Measurements from ENCODE around the gene PRCC. TPM values are rescaled to one million over a fixed set of nuclear protein-coding genes. Genes with fewer than 3 reads are reported as not detected.

The PRCC gene
- total RNA-seq, 1 experiment from 2014 or later, result 125 TPM

- POLR2A ChIA-PET (ENCODE audit: low non-redundant PET), result no interaction called here
- BruUV-seq (replicated peaks), result no TSS peak
- intact Hi-C loops (cut with micrococcal nuclease; ENCODE audit: unreplicated experiment), result no loop called here
These were observed 42.5 kb downstream of the PRCC start for GRCh38 chr1:156809711-156810366.

GRCh38 chr1:156811168-156811567 is 43.8 kb downstream of the PRCC start:
- intact Hi-C loops (cut with micrococcal nuclease; ENCODE audit: unreplicated experiment), result no loop called here
- POLR2A ChIA-PET (ENCODE audit: low non-redundant PET), result no interaction called here
- H3K4me1 ChIP-seq (ENCODE audit: insufficient read depth, low read length, poor library complexity, severe bottlenecking), result peaks cover 29% of the 10 kb centered on the region
- TF ChIP-seq EZH2 (IDR thresholded peaks at IDR 0.05; ENCODE audit: borderline replicate concordance, low read depth, low read length, poor library complexity, severe bottlenecking) (no peak), CTCF (conservative IDR thresholded peaks at IDR 0.05; ENCODE audit: low read depth, low read length) (no peak)
- H3K27ac ChIP-seq (ENCODE audit: low read depth, low read length, poor library complexity, severe bottlenecking), result no peak overlapping the region
- no peak overlapping the region for H3K4me3 ChIP-seq (ENCODE audit: low read depth, low read length, poor library complexity, severe bottlenecking)
- H3K27me3 ChIP-seq (replicated peaks; ENCODE audit: insufficient read depth, low read depth, low read length, poor library complexity), result no peaks in the 10 kb centered on the region
- no peaks in the 10 kb centered on the region for H3K9me3 ChIP-seq (ENCODE audit: low read depth, low read length, poor library complexity, severe bottlenecking)
- CTCF ChIA-PET, result no interaction called here
- H3K36me3 ChIP-seq (ENCODE audit: insufficient read depth, low read length, poor library complexity, severe bottlenecking), result no peaks in the 10 kb centered on the region
- BruUV-seq (replicated peaks), result no TSS peak
- DNase-seq (ENCODE audit: low spot score), result no peak

More at GRCh38 chr1:156809711-156810366, 42.5 kb downstream of the PRCC start:
- TF ChIP-seq CTCF (conservative IDR thresholded peaks at IDR 0.05; ENCODE audit: low read depth, low read length) (no peak), EZH2 (IDR thresholded peaks at IDR 0.05; ENCODE audit: borderline replicate concordance, low read depth, low read length, poor library complexity, severe bottlenecking) (no peak)
- H3K36me3 ChIP-seq (ENCODE audit: insufficient read depth, low read length, poor library complexity, severe bottlenecking), result no peaks in the 10 kb centered on the region
- no peak for DNase-seq (ENCODE audit: low spot score)
- H3K4me1 ChIP-seq (ENCODE audit: insufficient read depth, low read length, poor library complexity, severe bottlenecking), result peaks cover 38% of the 10 kb centered on the region
- peak overlapping the region; percentile 36 for H3K27ac ChIP-seq (ENCODE audit: low read depth, low read length, poor library complexity, severe bottlenecking)
- CTCF ChIA-PET, result no interaction called here
- H3K9me3 ChIP-seq (ENCODE audit: low read depth, low read length, poor library complexity, severe bottlenecking), result no peaks in the 10 kb centered on the region
- no peaks in the 10 kb centered on the region for H3K27me3 ChIP-seq (replicated peaks; ENCODE audit: insufficient read depth, low read depth, low read length, poor library complexity)
- H3K4me3 ChIP-seq (ENCODE audit: low read depth, low read length, poor library complexity, severe bottlenecking), result no peak overlapping the region

GRCh38 chr1:156812293-156812990 is 45.1 kb downstream of the PRCC start:
- Histone ChIP-seq H3K4me1 (ENCODE audit: insufficient read depth, low read length, poor library complexity, severe bottlenecking) (peaks cover 31% of the 10 kb centered on the region), H3K27me3 (replicated peaks; ENCODE audit: insufficient read depth, low read depth, low read length, poor library complexity) (no peaks in the 10 kb centered on the region), H3K36me3 (ENCODE audit: insufficient read depth, low read length, poor library complexity, severe bottlenecking) (no peaks in the 10 kb centered on the region), H3K9me3 (ENCODE audit: low read depth, low read length, poor library complexity, severe bottlenecking) (no peaks in the 10 kb centered on the region), H3K27ac (ENCODE audit: low read depth, low read length, poor library complexity, severe bottlenecking) (no peak overlapping the region), H3K4me3 (ENCODE audit: low read depth, low read length, poor library complexity, severe bottlenecking) (no peak overlapping the region)
- ChIA-PET POLR2A (ENCODE audit: low non-redundant PET) (no interaction called here), CTCF (interaction anchor here (1.1 kb wide), 1 partner anchor 48 kb away, joined by 5 read pairs; the partner anchor contains the start of gene NTRK1)
- no peak for DNase-seq (ENCODE audit: low spot score)
- no TSS peak for BruUV-seq (replicated peaks)
- TF ChIP-seq CTCF (conservative IDR thresholded peaks at IDR 0.05; ENCODE audit: low read depth, low read length) (no peak), EZH2 (IDR thresholded peaks at IDR 0.05; ENCODE audit: borderline replicate concordance, low read depth, low read length, poor library complexity, severe bottlenecking) (no peak)
- intact Hi-C loops (cut with micrococcal nuclease; ENCODE audit: unreplicated experiment), result no loop called here
